GM18502 (cell line): ENCODE results near the gene PNLIPRP2.

Experiments used
- ATAC-seq: cut with Tn5 transposase; IDR thresholded peaks from one replicate; pipeline ENCODE4 v1.9.1; 2021; ENCODE audit warnings: mild to moderate bottlenecking; ENCODE audit not compliant: unreplicated experiment, poor library complexity

The PNLIPRP2 gene

DNA sequence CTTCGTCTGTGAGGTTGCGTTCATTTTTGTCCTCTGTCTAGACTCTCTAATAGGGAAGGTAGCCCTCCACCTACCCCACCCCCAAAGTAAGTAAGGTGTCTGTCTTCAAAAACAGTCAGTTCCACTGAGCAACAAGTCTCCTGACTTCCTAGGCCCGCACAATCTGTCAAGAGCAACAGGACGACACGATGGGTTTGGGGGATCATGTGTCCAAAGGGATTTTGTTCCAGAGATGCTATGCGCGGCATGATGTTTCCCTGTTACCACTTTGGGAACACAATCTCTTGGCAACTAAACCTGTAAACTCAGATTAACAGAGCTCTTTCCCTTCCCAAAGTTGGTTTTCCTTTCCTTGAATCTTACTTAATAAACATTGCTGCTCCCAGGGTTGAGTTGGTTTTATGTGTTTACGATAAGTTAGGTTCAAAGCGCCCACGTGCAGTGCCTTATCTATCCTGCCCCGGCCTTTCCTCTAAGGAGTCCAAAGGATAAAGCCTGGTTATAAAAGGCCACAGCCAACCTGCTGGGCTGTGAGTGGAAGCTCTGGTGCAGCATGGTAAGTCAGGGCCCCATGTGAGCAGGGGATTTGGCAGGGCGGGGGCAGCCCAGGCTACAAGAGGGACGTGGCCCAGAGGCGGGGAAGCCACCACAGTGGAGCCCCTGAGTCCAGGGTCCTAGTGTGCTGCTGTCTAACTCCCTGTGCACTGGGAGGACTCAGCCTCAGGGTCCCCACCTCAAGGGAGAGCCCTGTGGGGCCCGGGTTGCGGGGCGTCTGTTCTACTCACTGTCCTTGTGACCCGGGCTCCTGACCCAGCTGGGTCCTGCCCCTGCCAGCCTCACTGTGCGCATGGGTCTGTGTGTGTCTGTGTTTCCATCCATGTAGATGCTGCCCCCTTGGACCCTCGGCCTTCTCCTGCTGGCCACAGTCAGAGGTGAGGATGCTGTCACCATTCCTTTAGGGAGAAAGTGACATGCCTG lies at the start of gene PNLIPRP2:
Gene PNLIPRP2 (plus strand): TSS at position 531 of the 978 bp plus-strand sequence.
- ATAC-seq: no peak

DNA sequence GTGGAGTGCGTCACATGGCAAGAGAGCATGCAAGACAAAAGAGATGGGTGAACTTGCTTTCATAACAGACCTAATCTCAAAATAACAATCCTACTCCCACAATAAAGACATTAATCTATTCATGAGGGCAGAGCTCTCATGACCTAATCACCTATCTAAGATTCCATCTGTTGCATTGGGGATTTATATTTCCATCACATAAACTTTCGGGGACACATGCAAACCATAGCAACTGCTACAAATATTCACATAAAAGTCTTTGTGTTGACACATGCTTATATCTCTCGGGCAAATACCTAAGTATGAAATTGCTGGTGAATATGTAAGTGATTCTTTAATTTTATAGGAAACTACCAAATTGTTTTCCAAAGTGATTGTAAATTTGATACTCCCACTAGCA lies 46.0 kb upstream of the PNLIPRP2 start:
- ATAC-seq: no peak

DNA sequence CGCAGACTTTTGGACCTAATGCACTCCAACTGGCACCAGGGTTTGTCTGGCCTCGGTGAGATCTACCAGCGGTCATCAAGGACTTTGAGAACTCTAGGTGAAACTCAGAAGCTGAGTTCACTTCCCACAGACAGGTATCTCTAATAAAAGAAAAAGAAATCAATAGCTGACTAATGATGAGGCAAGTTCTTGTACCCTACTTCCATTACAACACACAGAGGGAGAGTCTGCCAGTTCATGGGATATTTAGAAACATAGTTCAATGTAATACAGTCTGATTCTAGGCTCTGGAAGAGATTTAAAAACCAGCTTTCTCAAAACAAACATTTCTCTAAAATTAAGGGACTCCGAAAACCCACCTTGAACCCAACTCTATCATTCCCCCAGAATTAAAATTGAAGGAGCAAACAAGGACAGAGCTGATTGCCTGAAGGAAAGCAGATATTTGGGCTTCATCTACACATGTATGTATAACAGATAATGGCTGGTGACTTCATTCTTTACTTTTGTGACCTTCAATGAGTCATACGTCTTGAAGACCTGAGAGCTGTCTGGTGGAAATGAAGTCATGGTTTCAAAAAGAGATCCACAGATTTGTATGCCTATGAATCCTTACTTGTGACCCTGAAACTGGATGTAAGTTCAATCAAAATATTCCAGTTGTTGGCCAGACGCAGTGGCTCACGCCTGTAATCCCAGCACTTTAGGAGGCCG lies 32.7 kb upstream of the PNLIPRP2 start:
- ATAC-seq: no peak

DNA sequence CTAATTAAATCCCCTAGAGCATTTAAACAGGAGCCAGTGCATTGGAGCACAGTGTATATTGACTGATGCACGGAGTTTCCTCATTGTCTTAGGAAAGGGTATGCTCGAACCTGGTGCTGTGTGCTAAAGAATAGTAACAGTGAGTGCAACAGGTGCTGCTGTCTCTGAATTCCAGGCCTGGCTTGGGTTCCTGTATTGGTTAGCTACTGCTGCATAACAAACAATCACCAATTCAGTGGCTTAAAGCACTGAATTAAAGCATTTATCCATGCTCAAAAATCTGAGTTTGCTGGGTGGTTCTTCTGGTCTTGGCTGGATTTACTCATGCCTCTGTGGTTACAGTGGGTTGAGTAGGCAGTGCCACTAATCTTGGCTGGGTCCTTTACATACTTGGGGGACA lies 31.8 kb upstream of the PNLIPRP2 start:
- ATAC-seq: no peak

DNA sequence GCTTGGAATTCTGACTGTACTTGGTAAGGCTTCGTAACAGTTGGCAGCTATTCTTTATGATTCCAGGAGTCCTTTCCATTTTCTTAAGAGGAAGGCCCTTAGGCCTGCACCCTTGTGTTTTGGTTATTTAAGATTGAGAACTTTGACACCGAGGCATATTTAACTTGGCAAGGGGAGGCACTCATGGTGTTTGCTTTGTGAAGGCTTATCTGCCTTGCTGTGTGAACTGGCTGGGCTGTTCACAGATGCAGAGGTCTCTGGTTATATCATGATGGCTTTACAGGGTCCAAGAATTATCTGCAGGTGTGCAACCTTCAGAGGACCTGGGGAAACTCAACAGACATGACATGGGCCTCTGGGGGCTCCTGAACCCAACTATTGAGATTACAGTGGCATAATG lies 30.8 kb upstream of the PNLIPRP2 start:
- ATAC-seq: no peak

DNA sequence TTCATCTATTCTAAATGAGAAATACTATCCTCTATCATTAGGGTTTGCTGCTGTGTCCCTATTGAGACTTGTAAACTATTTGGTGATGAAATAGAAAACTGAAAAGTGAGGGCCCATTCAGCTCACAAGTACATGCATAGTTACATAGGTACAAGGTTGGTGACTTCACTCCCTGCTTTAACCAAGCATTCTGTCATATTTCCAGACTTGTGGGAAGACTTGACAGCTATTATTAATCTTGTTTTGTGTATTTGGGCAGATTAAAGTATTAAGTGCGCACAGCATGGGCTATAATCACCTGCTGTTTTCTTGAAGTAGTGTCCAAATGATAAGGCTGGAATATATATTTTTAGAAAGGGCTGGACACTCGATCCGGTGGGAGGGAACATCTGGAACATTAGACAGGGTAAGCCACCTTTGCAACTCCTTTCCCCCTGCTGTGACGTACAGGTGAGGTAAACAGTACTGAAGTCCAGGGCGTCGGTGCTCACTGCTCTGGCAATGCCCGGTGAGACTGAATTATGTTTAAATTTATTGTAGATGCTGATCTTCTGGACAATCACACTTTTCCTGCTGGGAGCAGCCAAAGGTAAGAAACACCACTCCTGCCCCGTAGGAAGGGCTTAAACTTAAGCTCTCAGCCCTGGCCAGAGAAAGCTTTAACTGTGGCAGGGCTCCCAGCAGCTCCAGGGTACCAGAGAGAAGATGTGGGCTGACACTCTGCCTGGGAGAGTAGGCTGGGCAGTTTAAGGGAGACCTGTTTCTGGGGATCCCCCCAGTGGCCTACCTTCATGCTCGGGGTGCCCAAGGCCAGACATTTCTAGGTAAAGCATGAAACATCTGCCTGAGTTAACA lies 29.9 kb upstream of the PNLIPRP2 start, which contains the start of gene PNLIPRP1:
Gene PNLIPRP1 (plus strand): TSS at position 370 of the 855 bp plus-strand sequence. CDS start 171 bp downstream, at position 541.
- no peak for ATAC-seq

DNA sequence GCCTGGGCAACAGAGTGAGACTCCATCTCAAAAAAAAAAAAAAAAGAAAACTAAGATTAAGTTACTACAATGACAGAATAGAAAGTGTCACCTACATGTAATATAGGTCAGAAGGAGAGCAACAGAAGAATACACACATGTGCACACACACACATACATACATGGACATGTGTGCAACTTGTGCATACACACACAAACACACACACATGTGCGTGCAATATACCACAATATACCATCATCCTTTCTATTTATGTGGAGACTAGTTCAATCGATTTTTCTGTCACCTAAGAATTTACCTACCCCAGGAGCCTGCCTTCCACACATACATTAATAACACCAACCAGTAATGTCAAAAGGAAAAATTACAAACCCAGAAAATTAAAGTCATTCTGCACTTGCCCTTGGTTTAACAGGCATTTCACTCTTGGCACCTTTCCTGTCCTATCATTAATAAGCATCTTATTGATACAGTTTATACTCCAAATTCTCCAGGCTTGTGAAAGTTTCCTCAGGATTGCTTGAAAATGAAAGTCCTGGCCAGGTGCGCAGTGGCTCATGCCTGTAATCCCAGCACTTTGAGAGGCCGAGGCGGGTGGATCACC lies 27.5 kb upstream of the PNLIPRP2 start:
- ATAC-seq: no peak

DNA sequence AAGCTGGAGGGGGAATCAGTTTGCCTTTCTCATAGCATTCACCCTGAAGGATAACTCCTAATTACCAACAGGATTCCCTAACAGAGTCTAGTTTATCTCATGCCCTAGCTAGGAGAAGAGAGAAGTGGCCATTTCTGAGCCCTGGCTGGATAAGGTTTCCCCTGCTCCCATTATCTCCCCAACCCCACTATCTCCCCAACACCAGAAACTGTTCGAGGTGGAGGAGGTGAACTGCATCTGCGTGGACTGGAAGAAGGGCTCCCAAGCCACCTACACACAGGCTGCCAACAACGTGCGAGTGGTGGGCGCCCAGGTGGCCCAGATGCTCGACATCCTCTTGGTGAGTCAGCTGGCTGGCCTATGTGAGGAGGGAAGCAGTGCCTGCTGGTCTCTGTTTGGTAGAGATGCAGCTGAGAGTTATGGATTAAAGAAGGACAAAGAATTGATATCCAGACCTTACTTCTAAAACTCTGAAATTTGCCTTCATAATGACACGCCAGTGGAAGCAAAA lies 26.2 kb upstream of the PNLIPRP2 start:
- no peak for ATAC-seq

DNA sequence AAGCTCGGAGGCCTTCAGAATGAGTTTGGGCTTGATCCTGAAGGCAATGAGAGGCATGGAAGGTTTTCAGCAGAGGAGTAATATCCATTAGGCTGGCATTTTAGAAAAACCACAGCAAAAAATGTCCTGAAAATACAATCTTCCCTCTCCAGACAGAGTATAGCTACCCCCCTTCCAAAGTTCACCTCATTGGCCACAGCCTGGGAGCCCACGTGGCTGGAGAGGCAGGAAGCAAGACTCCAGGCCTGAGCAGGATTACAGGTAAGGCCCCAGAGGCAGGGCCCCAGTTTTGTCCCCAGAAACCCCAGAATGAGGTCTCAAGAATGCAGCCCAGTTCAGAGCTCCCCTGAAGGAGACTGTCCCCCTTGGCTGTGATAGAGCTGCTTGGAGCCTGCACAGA lies 24.7 kb upstream of the PNLIPRP2 start:
- ATAC-seq: no peak

DNA sequence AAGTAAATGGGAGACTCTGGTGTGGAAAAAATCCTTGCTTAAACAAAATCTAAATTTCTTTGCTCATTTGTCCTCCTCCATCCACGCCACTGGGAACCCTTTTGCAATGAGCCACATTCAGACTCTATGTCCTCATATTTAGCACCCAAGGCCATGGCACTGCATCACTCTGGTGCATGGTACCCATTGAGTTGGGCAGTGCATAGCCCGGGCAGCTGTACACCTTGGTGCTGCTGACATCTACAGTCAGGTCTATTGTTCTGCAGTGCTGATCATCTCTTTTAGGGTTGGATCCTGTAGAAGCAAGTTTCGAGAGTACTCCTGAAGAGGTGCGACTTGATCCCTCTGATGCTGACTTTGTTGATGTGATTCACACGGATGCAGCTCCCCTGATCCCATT lies 23.2 kb upstream of the PNLIPRP2 start:
- no peak for ATAC-seq

DNA sequence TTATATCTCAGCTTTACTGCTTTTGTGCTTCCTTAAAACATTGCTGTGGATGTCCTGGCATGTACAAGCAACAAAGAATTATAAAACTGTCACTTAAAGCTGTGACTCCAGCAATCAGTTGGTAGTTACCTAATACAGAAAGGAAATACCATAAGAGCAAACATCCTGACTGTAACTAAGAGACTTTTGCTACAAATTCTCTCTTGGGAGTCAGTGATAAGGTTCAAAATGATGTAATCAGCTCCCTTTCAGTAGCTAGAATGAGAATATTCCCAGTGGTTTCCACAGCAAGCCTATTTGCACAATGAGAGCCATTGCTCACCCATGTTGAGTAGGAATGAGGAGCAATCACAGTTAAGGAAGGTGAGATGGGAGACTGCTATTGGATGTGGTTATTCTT lies 22.4 kb upstream of the PNLIPRP2 start:
- no peak for ATAC-seq

DNA sequence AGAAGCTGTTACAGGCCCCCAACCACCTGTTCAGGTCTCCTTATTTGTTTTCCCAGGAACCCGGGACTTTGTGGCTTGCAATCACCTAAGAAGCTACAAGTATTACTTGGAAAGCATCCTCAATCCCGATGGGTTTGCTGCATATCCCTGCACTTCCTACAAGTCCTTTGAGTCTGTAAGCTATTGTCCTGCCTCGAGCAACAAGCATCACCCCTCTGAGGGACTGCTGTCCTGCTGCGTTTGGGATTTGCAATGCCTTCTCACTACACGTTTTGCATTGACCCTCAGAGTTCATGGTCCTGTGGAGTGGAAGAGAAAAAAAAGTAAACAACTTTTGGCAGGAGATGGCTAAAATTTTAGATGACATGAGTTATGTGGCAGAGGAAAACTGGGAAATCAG lies 20.8 kb upstream of the PNLIPRP2 start:
- ATAC-seq: no peak

DNA sequence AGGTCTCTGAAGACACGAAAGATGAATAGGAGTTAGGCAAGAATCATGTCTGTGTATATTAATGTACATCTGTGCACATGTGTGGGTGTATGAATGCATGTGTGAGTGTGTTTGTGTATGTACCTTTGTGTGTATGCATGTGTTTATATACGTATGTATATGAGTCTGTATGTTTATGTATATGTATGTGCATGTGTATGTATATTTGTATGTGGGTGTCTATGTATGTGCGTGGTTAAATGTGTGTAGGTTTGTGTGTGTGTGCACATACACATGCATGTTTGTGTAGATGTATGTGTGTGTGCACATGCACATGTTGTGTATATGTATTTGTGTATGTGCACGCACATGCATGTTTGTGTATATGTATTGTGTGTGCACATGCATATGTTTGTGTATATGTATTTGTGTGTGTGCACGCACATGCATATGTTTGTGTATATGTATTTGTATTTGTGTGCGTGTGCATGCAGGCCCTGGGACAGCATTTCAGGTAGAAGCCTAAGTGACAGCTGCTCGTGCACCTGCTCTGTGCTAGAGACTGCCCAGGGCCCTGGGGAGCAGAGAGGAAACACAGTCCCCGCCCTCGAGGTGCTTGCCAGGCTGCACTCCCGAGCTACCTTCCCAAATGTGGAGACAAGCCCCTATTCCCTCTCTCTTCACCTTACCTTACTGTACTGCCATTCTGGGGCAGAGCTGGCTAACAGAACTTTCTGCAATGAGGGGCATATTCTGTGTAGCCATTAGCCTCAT lies 17.9 kb upstream of the PNLIPRP2 start:
- no peak for ATAC-seq

DNA sequence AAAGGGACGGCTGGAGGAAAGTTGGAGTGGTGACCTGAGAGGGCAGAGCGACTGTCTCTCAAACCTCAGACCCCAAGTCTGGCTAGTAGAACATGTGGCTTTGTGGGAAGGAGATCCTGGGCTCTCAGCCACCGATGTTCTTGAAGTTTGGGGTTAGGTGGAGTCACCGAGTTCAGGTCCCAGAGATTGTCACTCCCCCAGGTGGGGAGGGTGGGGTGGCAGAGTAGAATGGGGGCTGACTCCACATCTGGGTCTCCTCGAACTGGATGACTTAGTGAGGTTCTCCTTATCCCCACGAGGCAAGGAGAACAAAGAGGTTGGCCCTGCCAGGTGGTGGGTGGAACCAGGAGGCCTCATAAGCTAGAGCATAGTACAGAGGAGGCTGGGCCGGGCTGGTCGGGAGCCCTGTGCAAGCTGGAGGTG lies 14.7 kb upstream of the PNLIPRP2 start:
- no peak for ATAC-seq

DNA sequence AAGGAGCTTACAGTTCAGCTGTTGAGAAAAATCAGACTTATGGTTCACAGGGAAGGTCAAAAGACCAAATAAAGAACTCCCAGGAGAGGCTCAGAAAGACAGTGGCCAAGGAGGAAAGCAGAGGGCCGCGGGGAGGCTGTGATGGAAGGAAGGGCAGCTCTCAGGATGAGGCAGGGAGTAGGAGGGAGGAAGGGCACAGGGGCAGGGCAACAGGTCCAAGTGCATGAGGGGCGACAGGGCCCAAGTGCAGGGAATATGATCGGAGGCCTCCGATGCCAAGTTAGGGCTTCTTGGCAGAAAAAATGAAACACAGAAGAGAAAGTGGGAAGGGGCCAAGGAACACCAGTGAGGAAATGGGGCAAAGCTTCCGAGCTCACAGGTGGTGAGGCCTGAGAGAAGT lies 13.4 kb upstream of the PNLIPRP2 start:
- no peak for ATAC-seq

DNA sequence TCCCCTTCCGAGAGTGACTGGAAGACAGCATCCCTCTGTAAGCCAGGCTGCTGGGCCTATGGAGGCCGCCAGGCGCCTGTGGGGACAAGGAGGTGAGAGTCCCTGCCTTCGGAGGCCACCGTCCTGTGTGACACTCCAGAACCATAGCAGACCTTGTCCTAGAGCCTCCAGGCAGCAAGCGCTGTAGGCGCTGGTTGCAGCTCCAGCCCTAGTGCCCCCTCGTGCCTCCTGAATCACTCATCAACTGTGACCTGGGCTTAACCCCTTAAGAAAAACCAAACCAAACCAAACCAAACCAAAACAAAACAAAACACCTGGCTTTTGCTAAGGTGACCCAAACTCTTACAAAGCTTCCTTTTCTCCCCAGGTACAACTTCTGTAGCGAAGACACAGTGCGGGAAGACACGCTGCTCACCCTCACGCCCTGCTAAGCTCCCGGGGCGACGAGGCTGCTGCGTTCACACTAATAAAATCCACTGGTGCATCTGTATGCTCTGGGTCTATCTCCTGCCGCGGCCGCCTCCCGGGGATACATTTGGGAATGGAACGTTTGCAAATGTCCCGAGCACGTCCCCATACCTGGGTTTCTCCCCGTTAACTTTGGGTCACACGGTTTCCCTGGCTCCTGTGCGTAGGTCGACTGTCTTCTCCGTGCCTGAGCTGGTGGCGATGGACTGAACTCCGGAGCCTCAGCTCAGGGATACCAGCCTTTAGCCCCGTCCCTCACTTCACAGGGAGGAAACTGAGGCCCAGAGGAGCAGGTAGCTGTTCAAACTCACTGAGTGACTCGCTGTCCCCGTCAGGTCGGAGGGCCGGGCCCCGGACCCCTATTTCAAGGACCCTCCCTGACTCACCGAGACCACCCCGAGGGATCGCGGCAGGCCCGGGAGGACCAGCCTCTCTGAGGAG lies 11.8 kb upstream of the PNLIPRP2 start:
- no peak for ATAC-seq

DNA sequence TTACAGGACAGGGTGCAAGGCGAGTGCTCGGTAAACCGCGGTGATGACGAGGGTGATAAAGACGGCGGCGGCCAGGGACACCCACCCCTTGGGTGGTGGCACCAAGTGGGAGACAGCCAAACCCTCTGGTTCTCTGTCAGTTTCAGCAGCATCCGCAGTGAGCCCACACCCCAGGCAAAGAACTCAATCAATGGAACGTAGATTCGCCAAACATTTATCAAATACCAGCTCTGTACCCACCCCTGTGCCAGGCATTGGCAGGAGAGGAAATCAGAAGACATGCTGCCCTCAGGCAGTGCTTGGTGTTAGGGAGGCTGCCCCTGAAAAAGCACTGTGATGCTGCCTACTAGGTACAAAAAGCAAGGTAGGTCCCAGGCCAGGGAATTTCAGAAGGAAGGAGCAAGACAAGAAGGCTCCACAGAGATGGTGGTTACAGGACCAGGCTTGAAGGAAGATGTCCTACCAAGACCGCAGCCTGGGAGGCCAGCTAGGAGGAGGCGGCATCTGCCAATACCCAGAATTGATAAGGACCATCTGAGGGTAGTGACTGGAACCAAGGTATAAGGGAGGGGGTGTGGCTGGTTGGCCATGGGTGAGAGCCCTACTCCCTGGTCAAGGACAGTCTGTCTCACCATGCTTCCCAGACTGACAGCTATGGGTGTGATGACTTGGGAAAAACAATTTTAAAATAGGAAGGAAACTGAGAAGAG lies 10.2 kb upstream of the PNLIPRP2 start:
- no peak for ATAC-seq

DNA sequence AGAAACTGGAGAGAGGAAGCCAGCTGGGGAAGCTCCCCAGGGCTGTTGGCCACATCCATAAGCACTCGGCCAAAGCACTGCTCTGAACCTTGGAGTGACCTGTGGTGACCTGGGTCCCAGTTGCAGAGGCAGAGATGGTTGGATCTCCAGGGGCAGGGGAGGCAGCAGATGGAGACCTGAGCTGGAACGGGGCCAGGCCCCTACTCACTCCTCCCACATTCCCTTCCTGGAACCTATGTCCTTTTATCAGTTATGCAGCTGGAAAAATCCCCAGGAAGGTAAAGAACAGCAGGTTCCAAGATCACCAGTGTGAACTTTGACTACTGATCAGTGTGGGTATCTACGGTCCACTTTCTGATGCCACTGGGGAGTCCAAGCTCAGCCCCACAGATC lies 9.6 kb upstream of the PNLIPRP2 start:
- no peak for ATAC-seq
